Measurements from ENCODE around the gene SLC6A12.

Gene SLC6A12

DNA sequence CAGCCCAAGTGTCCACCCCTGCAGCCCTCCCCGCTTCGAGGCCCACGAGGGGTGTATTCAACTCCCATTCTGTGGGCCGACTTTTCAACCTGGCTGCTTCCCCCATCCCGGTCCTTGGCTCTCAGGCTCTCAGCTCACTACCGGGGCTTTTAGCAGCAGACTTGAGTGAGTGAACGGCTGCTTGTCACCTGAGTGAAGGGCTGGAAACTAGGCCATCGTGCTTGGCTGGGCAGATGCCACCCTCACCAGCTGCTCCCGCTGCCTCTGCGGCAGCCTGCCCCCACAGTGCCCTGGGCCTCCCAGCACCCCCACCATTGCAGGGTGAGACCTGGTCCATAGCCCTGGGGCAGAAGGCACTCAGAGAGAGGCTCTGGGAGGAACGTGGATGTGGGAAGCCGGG lies 59.9 kb downstream of the SLC6A12 start:
- TF ChIP-seq, protein P1, sequence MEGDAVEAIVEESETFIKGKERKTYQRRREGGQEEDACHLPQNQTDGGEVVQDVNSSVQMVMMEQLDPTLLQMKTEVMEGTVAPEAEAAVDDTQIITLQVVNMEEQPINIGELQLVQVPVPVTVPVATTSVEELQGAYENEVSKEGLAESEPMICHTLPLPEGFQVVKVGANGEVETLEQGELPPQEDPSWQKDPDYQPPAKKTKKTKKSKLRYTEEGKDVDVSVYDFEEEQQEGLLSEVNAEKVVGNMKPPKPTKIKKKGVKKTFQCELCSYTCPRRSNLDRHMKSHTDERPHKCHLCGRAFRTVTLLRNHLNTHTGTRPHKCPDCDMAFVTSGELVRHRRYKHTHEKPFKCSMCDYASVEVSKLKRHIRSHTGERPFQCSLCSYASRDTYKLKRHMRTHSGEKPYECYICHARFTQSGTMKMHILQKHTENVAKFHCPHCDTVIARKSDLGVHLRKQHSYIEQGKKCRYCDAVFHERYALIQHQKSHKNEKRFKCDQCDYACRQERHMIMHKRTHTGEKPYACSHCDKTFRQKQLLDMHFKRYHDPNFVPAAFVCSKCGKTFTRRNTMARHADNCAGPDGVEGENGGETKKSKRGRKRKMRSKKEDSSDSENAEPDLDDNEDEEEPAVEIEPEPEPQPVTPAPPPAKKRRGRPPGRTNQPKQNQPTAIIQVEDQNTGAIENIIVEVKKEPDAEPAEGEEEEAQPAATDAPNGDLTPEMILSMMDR (IDR thresholded peaks at IDR 0.05; ENCODE audit: low read length, missing control alignments), result no peak
- no peak for DNase-seq (ENCODE audit: low read depth)

DNA sequence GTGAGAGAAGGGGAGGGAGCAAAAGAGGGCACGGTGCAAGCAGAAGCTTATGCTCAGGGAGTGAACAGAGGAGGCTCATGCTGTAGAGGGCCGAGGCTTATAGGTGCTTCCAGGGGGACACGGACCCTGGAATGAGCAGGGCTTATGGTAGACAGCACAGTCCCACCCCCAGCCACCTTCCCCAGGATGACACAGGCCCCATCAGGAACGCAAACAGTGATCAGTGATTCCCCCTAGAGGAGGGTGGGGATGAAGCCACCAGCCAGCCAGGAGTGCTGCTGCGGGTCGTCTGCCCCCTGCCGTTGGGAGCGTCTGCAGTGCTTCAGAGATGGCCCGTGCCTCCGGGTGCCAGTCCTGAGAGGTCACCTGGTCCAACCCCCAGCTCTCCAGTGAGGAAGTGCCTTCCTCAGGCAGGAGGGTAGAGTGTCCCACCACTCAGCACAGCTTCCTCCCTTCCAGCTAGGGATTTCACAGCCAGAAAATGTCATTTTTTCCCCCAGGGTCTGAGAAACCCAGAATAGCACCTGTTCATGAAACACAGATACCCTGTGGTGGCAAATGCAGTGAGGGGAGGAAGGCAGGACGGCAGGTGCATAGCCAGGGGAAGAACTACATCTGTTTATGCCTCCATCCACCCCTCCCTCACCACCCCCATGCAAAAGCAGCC lies 60.7 kb downstream of the SLC6A12 start:
- H3K4me3 ChIP-seq (replicated peaks; ENCODE audit: low read depth, low read length), result no peak overlapping the region
- DNase-seq (ENCODE audit: low read depth), result peak; percentile 47
- TF ChIP-seq, protein P1 (IDR thresholded peaks at IDR 0.05; ENCODE audit: low read length, missing control alignments), result peak; percentile 75

More for the DNA sequence above, 59.9 kb downstream of the SLC6A12 start:
- H3K4me3 ChIP-seq (replicated peaks; ENCODE audit: low read depth, low read length), result no peak overlapping the region

DNA sequence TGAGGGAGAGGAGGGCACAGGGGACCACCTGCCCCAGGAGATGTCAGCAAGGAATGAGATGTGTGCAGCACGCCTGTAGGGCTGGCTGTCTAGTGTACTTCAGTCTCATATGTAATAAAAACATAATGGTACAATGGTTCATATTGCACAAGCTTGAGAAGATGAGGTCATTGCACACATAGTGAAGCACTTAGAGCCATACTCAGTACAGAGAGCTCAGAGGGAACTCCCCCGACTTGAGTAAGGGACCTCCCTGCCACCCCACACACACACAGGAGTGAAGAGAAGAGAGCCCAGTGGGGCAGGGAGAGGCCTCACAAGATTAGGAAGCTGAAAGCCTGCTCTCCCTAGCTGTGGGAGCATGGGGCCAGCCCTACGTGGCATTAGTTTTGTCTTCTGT lies 61.5 kb downstream of the SLC6A12 start:
- H3K4me3 ChIP-seq (replicated peaks; ENCODE audit: low read depth, low read length), result no peak overlapping the region
- DNase-seq (ENCODE audit: low read depth), result peak; percentile 66
- TF ChIP-seq, protein P1 (IDR thresholded peaks at IDR 0.05; ENCODE audit: low read length, missing control alignments), result no peak

DNA sequence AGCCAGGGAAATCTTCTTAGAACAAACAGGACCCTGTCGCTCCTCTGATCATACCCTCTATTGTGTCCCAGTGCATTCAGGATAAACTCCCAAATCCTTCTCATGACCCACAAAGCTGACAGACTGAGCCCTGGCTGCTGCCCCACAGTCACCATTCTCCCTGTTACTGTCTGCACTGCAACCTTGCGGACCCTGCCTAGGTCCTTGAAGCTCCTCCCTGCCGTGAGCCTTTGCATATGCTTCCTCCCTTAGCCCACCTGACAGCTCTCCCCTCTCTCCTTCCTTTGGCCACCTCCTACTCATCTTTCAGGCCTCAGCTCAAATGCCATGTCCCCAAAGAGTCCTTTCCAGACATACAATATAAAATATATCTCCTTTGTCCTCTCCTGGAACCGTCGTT lies 62.4 kb downstream of the SLC6A12 start:
- no peak overlapping the region for H3K4me3 ChIP-seq (replicated peaks; ENCODE audit: low read depth, low read length)
- TF ChIP-seq, protein P1 (IDR thresholded peaks at IDR 0.05; ENCODE audit: low read length, missing control alignments), result no peak
- DNase-seq (ENCODE audit: low read depth), result no peak

DNA sequence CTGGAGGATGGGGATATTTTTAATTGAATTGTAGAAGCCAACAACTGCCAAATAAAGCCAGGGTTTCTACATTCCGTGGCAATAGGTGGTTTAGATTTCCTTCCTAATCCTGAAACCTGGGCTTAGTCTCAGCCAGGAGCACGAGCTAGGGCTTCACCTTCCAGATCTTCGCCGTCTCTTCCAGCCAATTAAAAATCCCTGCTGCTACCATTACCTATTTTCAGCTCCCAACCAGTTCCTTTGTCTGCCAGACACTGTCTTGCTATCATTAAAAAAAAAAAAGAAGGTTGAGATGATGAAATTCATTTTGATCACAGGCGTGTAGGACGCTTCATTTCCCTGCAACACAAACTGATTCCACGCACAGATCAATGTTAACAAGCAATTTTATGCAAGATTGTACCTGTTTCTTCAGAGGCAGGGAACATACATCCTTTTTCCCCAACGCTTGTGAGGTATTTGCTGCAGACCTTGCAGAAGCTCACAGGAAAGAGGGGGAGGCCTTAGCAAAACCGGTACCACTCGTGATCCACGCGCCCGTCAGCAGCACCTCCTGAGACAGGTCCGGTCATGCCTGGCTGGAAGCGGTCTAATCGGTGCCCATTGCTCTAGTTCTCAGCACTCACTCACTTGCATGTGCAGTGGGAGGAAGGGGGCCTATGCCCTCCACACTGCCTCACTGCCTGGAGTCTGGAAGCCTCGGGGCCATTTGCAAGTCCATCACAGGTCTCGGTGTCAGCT lies 65.1 kb downstream of the SLC6A12 start:
- no peak for DNase-seq (ENCODE audit: low read depth)
- TF ChIP-seq, protein P1 (IDR thresholded peaks at IDR 0.05; ENCODE audit: low read length, missing control alignments), result no peak

DNA sequence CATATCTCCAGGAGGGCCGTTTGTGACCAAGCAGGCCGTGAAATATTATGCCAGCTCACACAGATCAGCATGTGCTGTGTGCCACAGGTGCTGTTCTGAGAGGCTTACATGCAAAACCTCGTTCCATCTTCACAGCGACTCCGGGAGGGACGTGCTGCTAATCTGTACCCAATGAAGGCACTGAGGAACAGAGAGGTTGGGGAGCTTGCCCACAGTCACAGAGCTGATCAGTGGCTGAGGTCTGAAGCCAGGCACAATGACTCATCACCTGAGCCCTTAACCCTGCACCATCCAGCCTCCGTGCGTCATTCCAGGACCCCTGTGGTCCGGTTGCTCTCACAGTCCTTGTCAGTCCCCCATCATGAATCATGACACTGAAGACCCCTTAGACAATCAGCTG lies 66.7 kb downstream of the SLC6A12 start:
- H3K4me3 ChIP-seq (replicated peaks; ENCODE audit: low read depth, low read length), result no peak overlapping the region
- TF ChIP-seq, protein P1 (IDR thresholded peaks at IDR 0.05; ENCODE audit: low read length, missing control alignments), result no peak
- DNase-seq (ENCODE audit: low read depth), result no peak

More for the DNA sequence above, 65.1 kb downstream of the SLC6A12 start:
- H3K4me3 ChIP-seq (replicated peaks; ENCODE audit: low read depth, low read length), result no peak overlapping the region
